Measurements from ENCODE around the gene RNF220.

RNF220 gene

GRCh38 chr1:44637702-44638411, 232.8 kb downstream of the RNF220 start:
- no peak overlapping the region for H3K27ac ChIP-seq (ENCODE audit: low read depth, low read length, poor library complexity, severe bottlenecking)
- peaks cover 95% of the 10 kb centered on the region for H3K36me3 ChIP-seq (ENCODE audit: insufficient read depth, low read length)
- no peaks in the 10 kb centered on the region for H3K9me2 ChIP-seq (ENCODE audit: low read depth, low read length)
- no peak overlapping the region for H3K4me2 ChIP-seq (ENCODE audit: low read length)
- peaks cover 16% of the 10 kb centered on the region for H3K4me1 ChIP-seq (ENCODE audit: insufficient read depth, low read length, severe bottlenecking)
- H3F3A ChIP-seq (ENCODE audit: insufficient read depth, low read length) = no peaks in the 10 kb centered on the region
- no peaks in the 10 kb centered on the region for H3K9me3 ChIP-seq (ENCODE audit: low read length)
- no peak overlapping the region for H2AFZ ChIP-seq (ENCODE audit: low read length)
- H3K4me3 ChIP-seq (ENCODE audit: low read depth, low read length, poor library complexity, severe bottlenecking) = no peak overlapping the region
- TF ChIP-seq EZH2 (IDR thresholded peaks at IDR 0.05; ENCODE audit: borderline replicate concordance, low read length) = no peak
- TF ChIP-seq, protein P1, sequence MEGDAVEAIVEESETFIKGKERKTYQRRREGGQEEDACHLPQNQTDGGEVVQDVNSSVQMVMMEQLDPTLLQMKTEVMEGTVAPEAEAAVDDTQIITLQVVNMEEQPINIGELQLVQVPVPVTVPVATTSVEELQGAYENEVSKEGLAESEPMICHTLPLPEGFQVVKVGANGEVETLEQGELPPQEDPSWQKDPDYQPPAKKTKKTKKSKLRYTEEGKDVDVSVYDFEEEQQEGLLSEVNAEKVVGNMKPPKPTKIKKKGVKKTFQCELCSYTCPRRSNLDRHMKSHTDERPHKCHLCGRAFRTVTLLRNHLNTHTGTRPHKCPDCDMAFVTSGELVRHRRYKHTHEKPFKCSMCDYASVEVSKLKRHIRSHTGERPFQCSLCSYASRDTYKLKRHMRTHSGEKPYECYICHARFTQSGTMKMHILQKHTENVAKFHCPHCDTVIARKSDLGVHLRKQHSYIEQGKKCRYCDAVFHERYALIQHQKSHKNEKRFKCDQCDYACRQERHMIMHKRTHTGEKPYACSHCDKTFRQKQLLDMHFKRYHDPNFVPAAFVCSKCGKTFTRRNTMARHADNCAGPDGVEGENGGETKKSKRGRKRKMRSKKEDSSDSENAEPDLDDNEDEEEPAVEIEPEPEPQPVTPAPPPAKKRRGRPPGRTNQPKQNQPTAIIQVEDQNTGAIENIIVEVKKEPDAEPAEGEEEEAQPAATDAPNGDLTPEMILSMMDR (IDR thresholded peaks at IDR 0.05; ENCODE audit: low read length) = no peak
- H3K9ac ChIP-seq (ENCODE audit: low read length) = no peak overlapping the region
- no peaks in the 10 kb centered on the region for H3K27me3 ChIP-seq (ENCODE audit: insufficient read depth, low read length)
- peaks cover 2% of the 10 kb centered on the region; the same call in 1 of the 2 replicates for H3K79me2 ChIP-seq (ENCODE audit: insufficient read depth, low read length)
- no peaks in the 10 kb centered on the region for H4K20me1 ChIP-seq (ENCODE audit: insufficient read depth, low read length)

DNA sequence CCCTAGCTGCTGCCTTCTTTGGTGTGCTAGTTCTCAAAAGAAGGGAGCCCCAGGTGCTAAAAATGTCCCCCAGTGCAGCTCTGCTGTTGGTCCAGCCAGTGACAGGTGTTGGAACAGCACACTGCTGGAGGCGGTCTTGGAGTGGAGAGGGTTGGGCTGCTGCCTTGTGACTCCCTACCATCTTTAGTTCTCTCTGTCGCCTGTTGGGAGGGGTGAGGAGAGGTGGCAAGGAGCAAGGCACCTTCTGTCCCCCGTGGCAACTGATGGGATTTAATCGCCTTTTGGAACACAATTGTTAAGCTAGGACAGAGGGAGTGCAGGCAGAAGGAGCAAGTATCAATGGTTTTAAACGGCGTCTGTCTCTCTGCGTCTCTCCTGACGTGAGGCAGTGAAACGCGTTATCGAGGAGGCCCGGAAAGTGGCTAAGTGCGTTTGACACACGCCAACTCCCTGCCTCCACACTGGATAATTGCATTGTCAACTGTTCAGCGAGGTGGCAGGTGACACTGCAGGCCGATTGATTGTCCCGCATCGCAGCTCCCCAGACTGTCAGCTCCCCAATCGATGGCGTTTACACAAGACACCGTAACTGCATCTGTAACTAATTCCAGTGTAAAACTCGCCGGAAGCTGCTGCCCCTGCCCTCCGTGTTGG, 235.3 kb downstream of the RNF220 start:
- H3K79me2 ChIP-seq (ENCODE audit: insufficient read depth, low read length) = no peaks in the 10 kb centered on the region
- no peaks in the 10 kb centered on the region for H3K9me3 ChIP-seq (ENCODE audit: low read length)
- no peak overlapping the region for H3K9ac ChIP-seq (ENCODE audit: low read length)
- no peak overlapping the region for H2AFZ ChIP-seq (ENCODE audit: low read length)
- H4K20me1 ChIP-seq (ENCODE audit: insufficient read depth, low read length) = no peaks in the 10 kb centered on the region
- no peaks in the 10 kb centered on the region for H3F3A ChIP-seq (ENCODE audit: insufficient read depth, low read length)
- TF ChIP-seq, protein P1 (IDR thresholded peaks at IDR 0.05; ENCODE audit: low read length) = no peak
- no peak for TF ChIP-seq EZH2 (IDR thresholded peaks at IDR 0.05; ENCODE audit: borderline replicate concordance, low read length)
- no peaks in the 10 kb centered on the region for H3K27me3 ChIP-seq (ENCODE audit: insufficient read depth, low read length)
- H3K4me3 ChIP-seq (ENCODE audit: low read depth, low read length, poor library complexity, severe bottlenecking) = no peak overlapping the region
- no peaks in the 10 kb centered on the region for H3K9me2 ChIP-seq (ENCODE audit: low read depth, low read length)
- H3K36me3 ChIP-seq (ENCODE audit: insufficient read depth, low read length) = peaks cover 93% of the 10 kb centered on the region
- no peak overlapping the region for H3K27ac ChIP-seq (ENCODE audit: low read depth, low read length, poor library complexity, severe bottlenecking)
- no peaks in the 10 kb centered on the region for H3K4me1 ChIP-seq (ENCODE audit: insufficient read depth, low read length, severe bottlenecking)
- H3K4me2 ChIP-seq (ENCODE audit: low read length) = no peak overlapping the region

GRCh38 chr1:44641126-44642102, 236.4 kb downstream of the RNF220 start:
- Histone ChIP-seq H3K4me1 (ENCODE audit: insufficient read depth, low read length, severe bottlenecking) (no peaks in the 10 kb centered on the region), H2AFZ (ENCODE audit: low read length) (no peak overlapping the region), H3K9me3 (ENCODE audit: low read length) (no peaks in the 10 kb centered on the region), H3K4me2 (ENCODE audit: low read length) (no peak overlapping the region), H3K27me3 (ENCODE audit: insufficient read depth, low read length) (no peaks in the 10 kb centered on the region), H3K36me3 (ENCODE audit: insufficient read depth, low read length) (peaks cover 93% of the 10 kb centered on the region), H4K20me1 (ENCODE audit: insufficient read depth, low read length) (no peaks in the 10 kb centered on the region), H3K27ac (ENCODE audit: low read depth, low read length, poor library complexity, severe bottlenecking) (no peak overlapping the region), H3K9ac (ENCODE audit: low read length) (no peak overlapping the region), H3K9me2 (ENCODE audit: low read depth, low read length) (no peaks in the 10 kb centered on the region), H3K79me2 (ENCODE audit: insufficient read depth, low read length) (no peaks in the 10 kb centered on the region), H3K4me3 (ENCODE audit: low read depth, low read length, poor library complexity, severe bottlenecking) (no peak overlapping the region), H3F3A (ENCODE audit: insufficient read depth, low read length) (no peaks in the 10 kb centered on the region)
- no peak for TF ChIP-seq EZH2 (IDR thresholded peaks at IDR 0.05; ENCODE audit: borderline replicate concordance, low read length)
- TF ChIP-seq, protein P1 (IDR thresholded peaks at IDR 0.05; ENCODE audit: low read length) = no peak
